H1 (cell line): ENCODE measurements around the gene ADTRP. TPM values are rescaled to one million over a fixed set of nuclear protein-coding genes. Genes with fewer than 3 reads are reported as not detected.

ENCODE experiments used
- RFX5 ChIP-seq: IDR thresholded peaks from 2 replicates; pipeline ENCODE4 v1.6.1; 2011; ENCODE audit warnings: low read depth, low read length, improper control_type of control experiment, borderline replicate concordance
- SIX5 ChIP-seq: IDR thresholded peaks from 2 replicates; pipeline ENCODE4 v1.6.1; 2011; ENCODE audit warnings: mild to moderate bottlenecking, low read depth, low read length
- polyA plus RNA-seq, 7 experiments: library from polyadenylated mRNA; depleted of rRNA in 3 of 7; stranded (reverse) in 5 of 7; unstranded in 2 of 7; fragments of >200 nt in 5 of 7; fragments of 200-250 nt in 2 of 7; gene quantifications; 1 replicate in 5 of 7; 2 replicates in 1 of 7; 4 replicates in 1 of 7; pipeline versions ENCODE4 v1.2.1 to v1.2.3, GENCODE V29; 2011 to 2013; ENCODE audit warnings: missing spikeins in 2 of 7, mixed read lengths in 2 of 7
- total RNA-seq: library from RNA; stranded (reverse); fragmentation: NEBNext Ultra II Directional; extraction: Animal tissue kit (Norgen Biotek cat#: 25700); gene quantifications from 2 replicates; pipeline ENCODE4 v1.2.1, GENCODE V29; 2021
- TF ChIP-seq, protein P1 (sequence below): IDR thresholded peaks from 2 replicates; pipeline ENCODE4 v1.6.1; 2012; ENCODE audit warnings: low read length, inconsistent platforms

Gene ADTRP
- total and polyA plus RNA-seq, 2 of the 8 experiments (the other 6 are each of a cell fraction or from before 2014, with no cell fraction given) = 0.08 to 0.45 TPM

- TF ChIP-seq RFX5 (no peak), SIX5 (no peak)
- TF ChIP-seq, protein P1, sequence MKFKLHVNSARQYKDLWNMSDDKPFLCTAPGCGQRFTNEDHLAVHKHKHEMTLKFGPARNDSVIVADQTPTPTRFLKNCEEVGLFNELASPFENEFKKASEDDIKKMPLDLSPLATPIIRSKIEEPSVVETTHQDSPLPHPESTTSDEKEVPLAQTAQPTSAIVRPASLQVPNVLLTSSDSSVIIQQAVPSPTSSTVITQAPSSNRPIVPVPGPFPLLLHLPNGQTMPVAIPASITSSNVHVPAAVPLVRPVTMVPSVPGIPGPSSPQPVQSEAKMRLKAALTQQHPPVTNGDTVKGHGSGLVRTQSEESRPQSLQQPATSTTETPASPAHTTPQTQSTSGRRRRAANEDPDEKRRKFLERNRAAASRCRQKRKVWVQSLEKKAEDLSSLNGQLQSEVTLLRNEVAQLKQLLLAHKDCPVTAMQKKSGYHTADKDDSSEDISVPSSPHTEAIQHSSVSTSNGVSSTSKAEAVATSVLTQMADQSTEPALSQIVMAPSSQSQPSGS = no peak
Observed at GRCh38 chr6:11814106-11814505, 35.5 kb upstream of the ADTRP start (continued).
